ENCODE measurements around the gene GFER. TPM values are rescaled to one million over a fixed set of nuclear protein-coding genes. Genes with fewer than 3 reads are reported as not detected.

The GFER gene
- total RNA-seq, 1 experiment from 2014 or later = 57.3 TPM

DNA sequence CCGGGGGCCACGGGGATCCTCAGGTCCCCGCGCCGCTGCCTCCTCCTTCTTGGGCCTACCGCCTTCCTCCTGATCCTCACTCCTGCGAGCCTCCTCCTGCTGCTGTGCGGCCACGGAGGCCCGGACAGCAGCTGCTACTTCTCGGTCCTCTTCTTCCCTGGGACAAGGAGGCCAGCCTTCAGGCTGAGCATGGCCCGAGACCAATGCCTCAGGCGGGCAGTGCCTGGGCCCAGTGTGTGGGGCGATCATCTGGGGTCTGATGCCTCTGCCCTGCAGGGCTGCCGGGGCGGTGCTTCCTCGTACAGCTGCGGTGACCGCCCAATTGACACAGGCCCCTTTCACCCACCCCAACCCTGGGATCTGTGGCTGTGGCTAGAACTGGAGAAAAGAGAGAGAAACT is 17.0 kb downstream of the GFER start:
- H3K36me3 Mint-ChIP-seq (ENCODE audit: insufficient read depth, unreplicated experiment) = peaks cover 56% of the 10 kb centered on the region
- H3K27me3 Mint-ChIP-seq (ENCODE audit: insufficient read depth, unreplicated experiment) = no peaks in the 10 kb centered on the region
- H3K4me3 Mint-ChIP-seq (ENCODE audit: unreplicated experiment) = no peak overlapping the region
- H3K4me1 Mint-ChIP-seq (ENCODE audit: low read depth, unreplicated experiment) = peaks cover 3% of the 10 kb centered on the region
- TF ChIP-seq, protein P1, sequence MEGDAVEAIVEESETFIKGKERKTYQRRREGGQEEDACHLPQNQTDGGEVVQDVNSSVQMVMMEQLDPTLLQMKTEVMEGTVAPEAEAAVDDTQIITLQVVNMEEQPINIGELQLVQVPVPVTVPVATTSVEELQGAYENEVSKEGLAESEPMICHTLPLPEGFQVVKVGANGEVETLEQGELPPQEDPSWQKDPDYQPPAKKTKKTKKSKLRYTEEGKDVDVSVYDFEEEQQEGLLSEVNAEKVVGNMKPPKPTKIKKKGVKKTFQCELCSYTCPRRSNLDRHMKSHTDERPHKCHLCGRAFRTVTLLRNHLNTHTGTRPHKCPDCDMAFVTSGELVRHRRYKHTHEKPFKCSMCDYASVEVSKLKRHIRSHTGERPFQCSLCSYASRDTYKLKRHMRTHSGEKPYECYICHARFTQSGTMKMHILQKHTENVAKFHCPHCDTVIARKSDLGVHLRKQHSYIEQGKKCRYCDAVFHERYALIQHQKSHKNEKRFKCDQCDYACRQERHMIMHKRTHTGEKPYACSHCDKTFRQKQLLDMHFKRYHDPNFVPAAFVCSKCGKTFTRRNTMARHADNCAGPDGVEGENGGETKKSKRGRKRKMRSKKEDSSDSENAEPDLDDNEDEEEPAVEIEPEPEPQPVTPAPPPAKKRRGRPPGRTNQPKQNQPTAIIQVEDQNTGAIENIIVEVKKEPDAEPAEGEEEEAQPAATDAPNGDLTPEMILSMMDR (IDR thresholded peaks at IDR 0.05; ENCODE audit: insufficient read depth in 1 of 2, low read depth in 1 of 2, low read length in 1 of 2, severe bottlenecking in 1 of 2, unreplicated experiment in 1 of 2) = no peak
- BruUV-seq (replicated peaks) = no TSS peak
- no peaks in the 10 kb centered on the region for H3K27me3 ChIP-seq (replicated peaks; ENCODE audit: control insufficient read depth, insufficient read depth, low read length)
- H3K4me3 ChIP-seq (ENCODE audit: low read depth, low read length) = no peak overlapping the region
- H3K4me1 ChIP-seq = no peaks in the 10 kb centered on the region
- no peaks in the 10 kb centered on the region for H3K9me3 Mint-ChIP-seq (ENCODE audit: unreplicated experiment)
- H3K27ac Mint-ChIP-seq (ENCODE audit: unreplicated experiment) = no peak overlapping the region
- ChIA-PET POLR2A (no interaction called here), CTCF (no interaction called here)
- H3K9me3 ChIP-seq = no peaks in the 10 kb centered on the region
- DNase-seq = no peak
- H3K36me3 ChIP-seq (ENCODE audit: control insufficient read depth, insufficient read depth, low read length) = peaks cover 2% of the 10 kb centered on the region; the same call in 1 of the 2 replicates
- intact Hi-C loops (cut with micrococcal nuclease; ENCODE audit: unreplicated experiment) = no loop called here

- H3K4me3 Mint-ChIP-seq (ENCODE audit: unreplicated experiment) = no peak overlapping the region
- BruUV-seq (replicated peaks) = no TSS peak
- H3K9me3 Mint-ChIP-seq (ENCODE audit: unreplicated experiment) = no peaks in the 10 kb centered on the region
- no peaks in the 10 kb centered on the region for H3K27me3 ChIP-seq (replicated peaks; ENCODE audit: control insufficient read depth, insufficient read depth, low read length)
- no peaks in the 10 kb centered on the region for H3K4me1 ChIP-seq
- TF ChIP-seq, protein P1 (IDR thresholded peaks at IDR 0.05; ENCODE audit: insufficient read depth in 1 of 2, low read depth in 1 of 2, low read length in 1 of 2, severe bottlenecking in 1 of 2, unreplicated experiment in 1 of 2) = no peak
- no peak for DNase-seq
- ChIA-PET CTCF (no interaction called here), POLR2A (interaction anchor here (0.5 kb wide), 1 partner anchor 234 kb away, joined by 9 read pairs; no protein-coding TSS in a partner anchor)
- H3K4me1 Mint-ChIP-seq (ENCODE audit: low read depth, unreplicated experiment) = peaks cover 5% of the 10 kb centered on the region
- no peaks in the 10 kb centered on the region for H3K27me3 Mint-ChIP-seq (ENCODE audit: insufficient read depth, unreplicated experiment)
- no peaks in the 10 kb centered on the region for H3K9me3 ChIP-seq
- peaks cover 2% of the 10 kb centered on the region for H3K36me3 ChIP-seq (ENCODE audit: control insufficient read depth, insufficient read depth, low read length)
- no peak overlapping the region for H3K4me3 ChIP-seq (ENCODE audit: low read depth, low read length)
- no peak overlapping the region for H3K27ac Mint-ChIP-seq (ENCODE audit: unreplicated experiment)
- peaks cover 59% of the 10 kb centered on the region for H3K36me3 Mint-ChIP-seq (ENCODE audit: insufficient read depth, unreplicated experiment)
- intact Hi-C loops (cut with micrococcal nuclease; ENCODE audit: unreplicated experiment) = no loop called here
Measured at GRCh38 chr16:2001456-2002355, 17.7 kb downstream of the GFER start.

- Mint-ChIP-seq H3K4me1 (ENCODE audit: low read depth, unreplicated experiment) (peaks cover 5% of the 10 kb centered on the region), H3K9me3 (ENCODE audit: unreplicated experiment) (no peaks in the 10 kb centered on the region), H3K27ac (ENCODE audit: unreplicated experiment) (no peak overlapping the region), H3K4me3 (ENCODE audit: unreplicated experiment) (no peak overlapping the region), H3K36me3 (ENCODE audit: insufficient read depth, unreplicated experiment) (peaks cover 62% of the 10 kb centered on the region), H3K27me3 (ENCODE audit: insufficient read depth, unreplicated experiment) (no peaks in the 10 kb centered on the region)
- Histone ChIP-seq H3K4me1 (peaks cover 5% of the 10 kb centered on the region; the same call in 1 of the 2 replicates), H3K4me3 (ENCODE audit: low read depth, low read length) (no peak overlapping the region), H3K27me3 (replicated peaks; ENCODE audit: control insufficient read depth, insufficient read depth, low read length) (no peaks in the 10 kb centered on the region), H3K9me3 (no peaks in the 10 kb centered on the region), H3K36me3 (ENCODE audit: control insufficient read depth, insufficient read depth, low read length) (peaks cover 2% of the 10 kb centered on the region)
- CTCF ChIA-PET = interaction anchor here (0.7 to 0.9 kb wide), 2 partner anchors 22 to 294 kb away, joined by 3 read pairs; partner anchors contain the start of gene NOXO1
- POLR2A ChIA-PET = interaction anchor here (0.5 kb wide), 1 partner anchor 233 kb away, joined by 9 read pairs; no protein-coding TSS in a partner anchor
- DNase-seq = no peak
- TF ChIP-seq, protein P1 (IDR thresholded peaks at IDR 0.05; ENCODE audit: insufficient read depth in 1 of 2, low read depth in 1 of 2, low read length in 1 of 2, severe bottlenecking in 1 of 2, unreplicated experiment in 1 of 2) = no peak
- no TSS peak for BruUV-seq (replicated peaks)
- intact Hi-C loops (cut with micrococcal nuclease; ENCODE audit: unreplicated experiment) = no loop called here
Measured at GRCh38 chr16:2002406-2003230, 18.6 kb downstream of the GFER start.

Measured in Caco-2 (cell line).